ENCODE results near the gene PLK2. TPM values are rescaled to one million over a fixed set of nuclear protein-coding genes. Genes with fewer than 3 reads are reported as not detected.

The PLK2 gene
- total RNA-seq, 6 experiments from 2014 or later = 9.3 to 54.7 (median 22.8) TPM

DNA sequence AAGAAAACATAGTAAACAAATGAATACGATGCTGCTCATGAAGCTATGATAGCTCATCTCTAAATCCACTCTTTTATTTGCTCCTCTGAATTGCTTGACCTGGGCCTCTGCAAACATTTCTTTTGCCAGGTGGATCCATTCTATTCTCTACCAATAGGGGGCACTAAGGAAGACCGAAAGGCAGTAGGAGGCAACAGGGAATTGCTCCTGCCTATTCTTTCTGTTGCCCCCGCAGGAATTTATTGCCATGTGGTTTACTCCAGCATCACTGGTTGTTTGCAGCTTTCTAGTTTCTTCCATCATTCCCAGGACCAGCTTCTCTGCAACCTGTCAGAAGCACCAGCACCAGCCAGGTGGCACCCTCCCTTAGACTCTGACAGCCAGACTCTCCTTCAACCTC, 36.6 kb upstream of the PLK2 start:
- Histone ChIP-seq H3K36me3 (no peaks in the 10 kb centered on the region), H3K4me3 (no peak overlapping the region), H3K4me1 (no peaks in the 10 kb centered on the region), H3K27ac (no peak overlapping the region), H3K9me3 (no peaks in the 10 kb centered on the region), H3K27me3 (no peaks in the 10 kb centered on the region)
- intact Hi-C loops (cut with DNase I) = loop anchor here in 1 of 2 donors (10.0 kb wide), 1 partner anchor 318 kb away; no protein-coding TSS in a partner anchor
- WGBS (ENCODE audit: insufficient coverage, low coverage, low lambda C conversion rate, missing lambda C conversion rate) = 44% methylated on average over 3 of the region's 3 CpGs
- ATAC-seq (peak in 1 of 4 donors; percentile 35), DNase-seq (no peak)
- TF ChIP-seq CTCF (IDR thresholded peaks at IDR 0.05) (peak in 2 of 4 donors; percentile 16 to 36), POLR2A (IDR thresholded peaks at IDR 0.05) (no peak)

DNA sequence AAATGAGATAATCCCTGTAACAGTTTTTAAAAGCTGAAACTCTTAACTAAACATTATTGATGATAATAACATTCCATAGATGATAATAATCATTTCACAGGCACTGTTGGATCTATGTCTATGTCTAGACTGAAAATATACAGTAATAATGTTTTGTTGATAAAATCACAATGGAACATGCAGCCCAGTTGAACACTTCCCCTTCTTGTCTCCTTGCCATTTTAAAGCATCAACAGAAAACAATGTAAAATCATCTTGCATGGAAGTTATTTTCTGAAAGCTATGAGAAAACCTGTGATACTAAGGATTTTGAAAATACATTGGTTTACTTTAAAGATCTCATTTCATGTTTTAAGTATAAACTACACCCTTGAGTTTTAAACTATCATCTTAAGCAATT, 33.3 kb upstream of the PLK2 start:
- Histone ChIP-seq H3K4me3 (no peak overlapping the region), H3K27ac (no peak overlapping the region), H3K36me3 (no peaks in the 10 kb centered on the region), H3K4me1 (no peaks in the 10 kb centered on the region), H3K27me3 (no peaks in the 10 kb centered on the region), H3K9me3 (peaks cover 0 to 2% (median 0%) of the 10 kb centered on the region in 4 donors)
- ATAC-seq (no peak), DNase-seq (no peak)
- intact Hi-C loops (cut with DNase I) = loop anchor here in 1 of 2 donors (10.0 kb wide), 1 partner anchor 322 kb away; no protein-coding TSS in a partner anchor
- TF ChIP-seq CTCF (IDR thresholded peaks at IDR 0.05) = no peak
- no peak for TF ChIP-seq POLR2A (IDR thresholded peaks at IDR 0.05)

DNA sequence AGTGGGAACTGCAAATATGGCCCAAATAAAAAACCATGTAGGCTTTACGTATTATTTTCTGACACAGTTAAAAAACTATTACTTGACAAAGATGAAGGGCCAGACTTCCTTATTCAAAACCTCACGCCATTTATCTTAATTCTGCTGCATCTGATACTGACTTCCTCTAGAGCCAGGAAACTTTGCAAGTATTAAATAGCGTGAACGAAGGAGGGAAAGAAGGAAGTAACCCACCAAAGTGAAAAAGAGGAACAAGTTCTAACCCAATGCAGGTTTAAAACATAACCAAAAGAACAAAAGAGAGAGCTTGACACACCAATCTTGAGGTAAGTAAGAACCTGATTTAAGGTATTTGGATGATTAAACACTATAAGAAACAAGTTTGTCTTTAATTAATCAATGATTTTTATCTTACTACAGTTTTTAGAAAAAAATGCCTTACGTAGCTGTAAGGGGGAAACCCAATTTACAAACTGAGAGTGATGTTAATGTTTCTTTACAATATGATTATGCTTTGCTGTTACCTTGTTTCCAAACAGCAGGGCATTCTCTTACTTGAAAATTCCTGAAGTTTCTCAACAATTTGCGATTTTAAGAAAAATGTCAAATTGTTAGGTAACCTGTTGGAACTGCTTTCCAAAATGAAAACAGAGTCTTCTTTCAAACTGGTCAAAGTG, 31.5 kb upstream of the PLK2 start, which contains the start of gene GAPT:
Gene GAPT, plus strand, starts transcription at position 220 of the 677 bp plus-strand sequence. CDS start 3,102 bp downstream, outside the sequence.
- peaks cover 0 to 3% (median 0%) of the 10 kb centered on the region in 4 donors for H3K9me3 ChIP-seq
- ATAC-seq (peak in 2 of 4 donors; percentile 17 to 33), DNase-seq (no peak)
- H3K36me3 ChIP-seq = no peaks in the 10 kb centered on the region
- no peak for TF ChIP-seq CTCF (IDR thresholded peaks at IDR 0.05)
- no peak for TF ChIP-seq POLR2A (IDR thresholded peaks at IDR 0.05)
- H3K4me3 ChIP-seq = no peak within 1 kb of the TSS
- H3K27ac ChIP-seq = no peak within 1 kb of the TSS
- no peaks in the 10 kb centered on the region for H3K27me3 ChIP-seq
- 39% methylated on average over 6 of the region's 6 CpGs for WGBS (ENCODE audit: insufficient coverage, low coverage, low lambda C conversion rate, missing lambda C conversion rate)
- intact Hi-C loops (cut with DNase I) = loop anchor here in 1 of 2 donors (10.0 kb wide), 1 partner anchor 323 kb away; no protein-coding TSS in a partner anchor
- no peaks in the 10 kb centered on the region for H3K4me1 ChIP-seq

- TF ChIP-seq POLR2A (IDR thresholded peaks at IDR 0.05) = no peak
- no peak for TF ChIP-seq CTCF (IDR thresholded peaks at IDR 0.05)
- no peaks in the 10 kb centered on the region for H3K4me1 ChIP-seq
- intact Hi-C loops (cut with DNase I) = loop anchor here in 1 of 2 donors (10.0 kb wide), 1 partner anchor 324 kb away; no protein-coding TSS in a partner anchor
Observed at GRCh38 chr5:58490402-58491050, 30.6 kb upstream of the PLK2 start.

More at GRCh38 chr5:58490402-58491050, 30.6 kb upstream of the PLK2 start:
- H3K36me3 ChIP-seq = no peaks in the 10 kb centered on the region
- no peak overlapping the region for H3K4me3 ChIP-seq
- ATAC-seq (no peak), DNase-seq (no peak)
- H3K27ac ChIP-seq = no peak overlapping the region
- peaks cover 0 to 3% (median 0%) of the 10 kb centered on the region in 4 donors for H3K9me3 ChIP-seq
- H3K27me3 ChIP-seq = no peaks in the 10 kb centered on the region
- WGBS (ENCODE audit: insufficient coverage, low coverage, low lambda C conversion rate, missing lambda C conversion rate) = 49% methylated on average over 3 of the region's 4 CpGs
